Measurements from ENCODE around the gene C17orf114.

C17orf114 gene

DNA sequence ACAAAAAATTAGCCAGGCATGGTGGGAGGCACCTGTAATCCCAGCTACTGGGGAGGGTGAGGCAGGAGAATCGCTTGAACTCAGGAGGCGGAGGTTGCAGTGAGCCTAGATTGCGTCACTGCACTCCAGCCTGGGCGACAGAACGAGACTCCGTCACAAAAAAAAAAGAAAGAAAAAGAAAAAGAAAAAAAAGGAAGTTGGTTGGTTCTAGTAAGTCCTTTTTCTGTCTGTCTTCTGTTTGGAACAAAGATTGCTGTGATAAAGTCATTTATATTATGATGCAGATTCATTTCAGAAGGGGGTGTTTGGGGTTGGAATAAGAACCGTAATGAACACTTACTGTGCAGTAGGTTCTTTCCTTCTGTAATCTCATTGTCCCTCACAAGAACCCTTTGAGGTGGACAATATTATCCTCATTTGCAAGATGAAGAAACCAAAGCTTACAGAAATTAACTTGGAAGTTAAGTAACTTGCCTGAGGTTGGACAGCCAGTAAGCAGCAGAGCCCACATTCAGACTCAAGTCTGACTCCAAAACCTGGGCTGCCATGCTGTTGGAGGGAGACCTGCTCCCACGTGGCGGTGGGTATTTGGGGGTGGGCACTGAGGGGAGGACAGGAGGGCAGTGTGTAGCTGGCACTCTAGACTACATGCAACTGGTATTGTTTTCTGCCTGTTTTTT, 41.3 kb upstream of the C17orf114 start:
- no peak for DNase-seq (ENCODE audit: extremely low spot score)
- ChIA-PET POLR2A (interaction anchor here (0.6 kb wide), 1 partner anchor 292 kb away, joined by 3 read pairs; no protein-coding TSS in a partner anchor), CTCF (no interaction called here)
- TF ChIP-seq, protein P1, sequence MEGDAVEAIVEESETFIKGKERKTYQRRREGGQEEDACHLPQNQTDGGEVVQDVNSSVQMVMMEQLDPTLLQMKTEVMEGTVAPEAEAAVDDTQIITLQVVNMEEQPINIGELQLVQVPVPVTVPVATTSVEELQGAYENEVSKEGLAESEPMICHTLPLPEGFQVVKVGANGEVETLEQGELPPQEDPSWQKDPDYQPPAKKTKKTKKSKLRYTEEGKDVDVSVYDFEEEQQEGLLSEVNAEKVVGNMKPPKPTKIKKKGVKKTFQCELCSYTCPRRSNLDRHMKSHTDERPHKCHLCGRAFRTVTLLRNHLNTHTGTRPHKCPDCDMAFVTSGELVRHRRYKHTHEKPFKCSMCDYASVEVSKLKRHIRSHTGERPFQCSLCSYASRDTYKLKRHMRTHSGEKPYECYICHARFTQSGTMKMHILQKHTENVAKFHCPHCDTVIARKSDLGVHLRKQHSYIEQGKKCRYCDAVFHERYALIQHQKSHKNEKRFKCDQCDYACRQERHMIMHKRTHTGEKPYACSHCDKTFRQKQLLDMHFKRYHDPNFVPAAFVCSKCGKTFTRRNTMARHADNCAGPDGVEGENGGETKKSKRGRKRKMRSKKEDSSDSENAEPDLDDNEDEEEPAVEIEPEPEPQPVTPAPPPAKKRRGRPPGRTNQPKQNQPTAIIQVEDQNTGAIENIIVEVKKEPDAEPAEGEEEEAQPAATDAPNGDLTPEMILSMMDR (IDR thresholded peaks at IDR 0.05; ENCODE audit: control extremely low read depth, extremely low read depth, low read depth, missing control alignments) = no peak

DNA sequence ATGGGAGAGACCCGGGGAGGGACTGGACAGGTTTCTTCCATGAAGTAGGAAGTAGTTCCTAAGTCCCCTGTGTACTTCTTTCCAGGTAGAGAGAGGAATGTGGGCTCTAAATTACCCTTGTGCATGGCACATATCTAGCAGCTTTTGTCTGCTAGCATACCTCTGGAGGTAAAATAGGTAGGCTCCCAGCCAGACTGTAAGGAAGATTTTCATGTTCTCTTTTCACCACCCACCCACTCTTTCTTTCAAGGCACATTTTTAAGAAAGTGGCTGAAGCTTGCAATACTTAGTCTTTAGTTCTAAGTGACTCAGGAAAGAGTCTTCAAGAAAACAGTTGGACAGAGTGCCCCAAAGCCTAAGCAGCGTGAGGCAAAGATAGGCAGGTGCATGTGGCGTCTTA, 40.2 kb upstream of the C17orf114 start:
- TF ChIP-seq, protein P1 (IDR thresholded peaks at IDR 0.05; ENCODE audit: control extremely low read depth, extremely low read depth, low read depth, missing control alignments) = no peak
- no peak for DNase-seq (ENCODE audit: extremely low spot score)
- POLR2A ChIA-PET = no interaction called here
- CTCF ChIA-PET = no interaction called here

DNA sequence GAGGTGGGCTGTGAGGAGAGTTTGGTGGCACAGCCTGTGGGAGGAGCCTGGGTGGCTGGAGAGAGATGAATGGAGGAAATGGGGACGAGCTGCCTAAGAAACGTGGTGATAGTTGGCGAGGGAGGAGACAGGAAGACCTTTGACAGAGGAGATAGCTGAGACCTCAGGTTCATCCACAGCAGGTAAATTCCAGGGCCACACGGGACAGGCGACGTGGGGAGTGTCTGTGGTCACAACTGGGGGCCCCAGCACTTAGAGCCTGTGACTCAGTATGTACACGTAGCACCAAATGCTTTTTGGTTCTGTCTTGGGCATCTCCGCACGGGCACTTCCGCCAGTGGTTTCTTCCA, 38.7 kb upstream of the C17orf114 start:
- no peak for DNase-seq (ENCODE audit: extremely low spot score)
- TF ChIP-seq, protein P1 (IDR thresholded peaks at IDR 0.05; ENCODE audit: control extremely low read depth, extremely low read depth, low read depth, missing control alignments) = no peak
- POLR2A ChIA-PET = no interaction called here
- CTCF ChIA-PET = interaction anchor here (1.1 to 1.9 kb wide), 2 partner anchors 42 to 274 kb away, joined by 3 to 4 read pairs; no protein-coding TSS in a partner anchor

DNA sequence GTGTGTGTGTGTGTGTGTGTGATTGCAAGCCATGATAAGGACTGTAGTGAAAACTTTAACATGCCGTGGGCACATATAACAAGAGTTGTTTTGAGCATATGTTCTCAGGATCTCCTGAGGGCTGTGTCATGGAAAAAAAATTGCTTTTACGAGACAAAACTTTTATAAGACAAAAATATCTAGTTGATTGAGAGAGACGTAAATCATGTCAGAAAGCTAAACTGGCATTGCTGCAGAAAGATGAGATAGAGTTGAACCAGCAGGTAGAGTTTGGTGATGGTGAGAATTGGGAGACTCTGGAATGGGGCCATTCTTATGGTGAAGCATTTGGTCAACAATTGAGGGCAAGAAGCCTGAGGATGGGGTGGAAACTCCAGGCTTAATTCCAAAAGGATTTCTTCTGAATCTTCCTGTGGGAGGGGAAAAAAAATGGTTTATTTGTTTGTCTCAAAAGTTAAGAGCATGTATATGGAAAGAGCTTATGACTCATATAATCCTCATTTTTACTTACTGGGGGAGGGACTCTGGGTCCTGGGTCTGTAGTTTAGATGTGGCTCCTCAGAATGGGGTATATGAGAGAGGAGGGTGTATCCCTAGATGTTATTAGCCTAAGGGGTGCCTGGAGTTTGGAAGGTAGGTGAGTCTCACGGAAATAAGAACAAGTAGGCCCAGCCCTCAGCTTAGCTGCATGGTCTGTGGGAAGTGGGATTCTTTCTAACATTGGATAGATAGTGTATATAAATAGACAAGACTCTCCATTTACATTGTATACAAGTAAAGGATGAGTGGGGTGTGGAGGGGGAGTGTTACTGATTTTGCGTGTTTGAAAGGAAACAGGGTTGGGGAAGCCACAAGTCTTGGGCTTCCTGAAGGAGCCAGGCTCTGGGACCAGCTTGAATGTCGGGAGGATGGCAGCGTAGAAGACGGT, 38.1 kb upstream of the C17orf114 start:
- DNase-seq (ENCODE audit: extremely low spot score) = no peak
- ChIA-PET POLR2A (no interaction called here), CTCF (interaction anchor here (1.0 to 1.9 kb wide), 3 partner anchors 10 to 273 kb away, joined by 3 to 4 read pairs (median 4); no protein-coding TSS in a partner anchor)
- TF ChIP-seq, protein P1 (IDR thresholded peaks at IDR 0.05; ENCODE audit: control extremely low read depth, extremely low read depth, low read depth, missing control alignments) = no peak

DNA sequence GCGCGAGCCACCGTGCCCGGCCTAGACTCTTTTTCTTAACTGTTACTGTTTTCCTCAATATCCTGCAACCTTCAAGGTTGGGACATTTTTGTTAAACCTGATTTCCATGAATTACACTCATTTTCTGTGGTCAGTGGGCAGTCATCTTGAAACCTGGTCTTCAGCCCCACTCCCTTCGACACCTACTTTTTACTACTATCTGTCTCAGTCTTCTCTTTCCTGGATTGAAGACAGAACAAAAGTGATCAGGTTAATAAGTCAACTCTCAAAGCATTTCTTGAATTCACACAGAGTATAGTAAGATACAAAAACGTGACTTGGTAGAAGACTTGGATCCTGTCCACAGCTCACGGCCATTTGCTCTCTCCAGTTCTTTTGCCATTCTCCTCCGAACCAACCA, 37.1 kb upstream of the C17orf114 start:
- TF ChIP-seq, protein P1 (IDR thresholded peaks at IDR 0.05; ENCODE audit: control extremely low read depth, extremely low read depth, low read depth, missing control alignments) = no peak
- ChIA-PET POLR2A (no interaction called here), CTCF (interaction anchor here (1.0 to 1.9 kb wide), 2 partner anchors 11 to 43 kb away, joined by 4 read pairs; no protein-coding TSS in a partner anchor)
- DNase-seq (ENCODE audit: extremely low spot score) = no peak

DNA sequence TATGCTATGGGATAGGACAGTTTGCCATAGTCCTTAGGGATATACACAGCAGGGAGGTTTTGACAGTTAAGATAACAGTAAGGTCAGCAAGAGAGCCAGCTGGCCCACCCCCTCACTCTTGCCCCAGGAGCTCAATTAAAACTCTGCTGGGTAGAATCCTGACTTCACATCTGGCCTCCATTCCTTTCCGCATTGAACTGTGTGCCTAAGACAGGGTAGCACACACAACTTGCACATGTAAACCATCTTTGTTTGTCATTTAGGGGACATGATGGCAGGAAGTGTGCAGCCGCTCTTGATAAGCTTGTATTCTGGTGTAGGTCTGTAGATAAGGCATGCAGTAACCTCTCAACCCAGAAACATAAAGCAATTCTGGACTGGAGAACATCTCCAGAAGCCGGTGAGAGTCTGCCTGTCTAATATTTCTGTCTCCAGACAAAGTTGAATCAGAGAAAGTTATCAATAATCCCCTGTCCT, 36.2 kb upstream of the C17orf114 start:
- POLR2A ChIA-PET = no interaction called here
- TF ChIP-seq, protein P1 (IDR thresholded peaks at IDR 0.05; ENCODE audit: control extremely low read depth, extremely low read depth, low read depth, missing control alignments) = no peak
- CTCF ChIA-PET = interaction anchor here (1.0 to 1.7 kb wide), 3 partner anchors 39 to 48 kb away, joined by 3 to 5 read pairs (median 4); no protein-coding TSS in a partner anchor
- no peak for DNase-seq (ENCODE audit: extremely low spot score)
